GM12874 (cell line): ENCODE results near the gene UBE2L3.
A peak's percentile ranks its signal among the peaks of the same experiment; 100 is the strongest.

Experiments
- CTCF ChIP-seq: IDR thresholded peaks from 2 replicates; pipeline ENCODE4 v1.5.1; 2011; ENCODE audit warnings: low read depth, mild to moderate bottlenecking, control low read depth, low read length, moderate library complexity; ENCODE audit not compliant: insufficient read depth

Gene UBE2L3

DNA sequence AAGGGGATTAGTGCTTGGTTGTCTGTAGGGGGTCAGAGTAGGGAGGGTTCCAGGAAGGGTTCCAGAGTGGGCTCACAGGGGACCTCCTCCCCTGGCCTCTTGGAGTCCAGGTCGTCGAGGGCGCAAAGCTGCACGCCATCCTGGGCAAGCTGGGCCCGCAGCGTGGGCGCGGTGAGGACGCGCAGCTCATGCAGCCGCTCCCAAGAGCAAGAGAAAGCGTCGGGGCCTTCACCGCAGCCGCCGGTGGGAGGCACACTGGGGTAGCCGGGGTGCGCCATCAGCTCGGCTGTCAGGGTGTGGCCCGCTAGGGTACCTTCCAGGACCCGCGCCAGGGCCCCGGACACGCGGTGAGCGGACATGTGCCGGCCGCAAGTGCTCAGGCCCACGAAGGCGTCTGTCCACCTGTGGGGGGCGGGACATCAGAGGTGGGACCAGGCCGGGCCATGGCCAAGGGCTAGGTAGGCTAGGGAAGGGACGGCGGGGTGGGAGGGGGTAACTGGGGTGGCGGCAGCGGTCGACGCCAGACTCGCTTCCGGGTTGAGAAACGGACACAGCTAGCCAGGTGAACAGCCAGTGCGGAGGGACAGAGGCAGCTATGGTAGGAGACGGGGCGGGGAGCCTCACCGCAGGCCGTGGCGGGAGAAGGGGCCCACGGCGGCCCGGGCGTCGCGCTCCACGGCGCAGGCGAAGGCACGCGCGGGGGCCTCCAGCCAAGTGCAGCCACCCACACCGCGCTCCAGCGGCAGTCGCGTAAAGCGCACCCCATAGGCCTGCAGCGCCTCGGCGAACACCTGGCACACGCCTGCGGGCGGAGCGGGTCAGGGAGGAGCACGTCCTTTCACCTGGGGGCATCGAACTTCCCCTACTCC is 61.1 kb downstream of the UBE2L3 start:
- no peak for TF ChIP-seq CTCF

DNA sequence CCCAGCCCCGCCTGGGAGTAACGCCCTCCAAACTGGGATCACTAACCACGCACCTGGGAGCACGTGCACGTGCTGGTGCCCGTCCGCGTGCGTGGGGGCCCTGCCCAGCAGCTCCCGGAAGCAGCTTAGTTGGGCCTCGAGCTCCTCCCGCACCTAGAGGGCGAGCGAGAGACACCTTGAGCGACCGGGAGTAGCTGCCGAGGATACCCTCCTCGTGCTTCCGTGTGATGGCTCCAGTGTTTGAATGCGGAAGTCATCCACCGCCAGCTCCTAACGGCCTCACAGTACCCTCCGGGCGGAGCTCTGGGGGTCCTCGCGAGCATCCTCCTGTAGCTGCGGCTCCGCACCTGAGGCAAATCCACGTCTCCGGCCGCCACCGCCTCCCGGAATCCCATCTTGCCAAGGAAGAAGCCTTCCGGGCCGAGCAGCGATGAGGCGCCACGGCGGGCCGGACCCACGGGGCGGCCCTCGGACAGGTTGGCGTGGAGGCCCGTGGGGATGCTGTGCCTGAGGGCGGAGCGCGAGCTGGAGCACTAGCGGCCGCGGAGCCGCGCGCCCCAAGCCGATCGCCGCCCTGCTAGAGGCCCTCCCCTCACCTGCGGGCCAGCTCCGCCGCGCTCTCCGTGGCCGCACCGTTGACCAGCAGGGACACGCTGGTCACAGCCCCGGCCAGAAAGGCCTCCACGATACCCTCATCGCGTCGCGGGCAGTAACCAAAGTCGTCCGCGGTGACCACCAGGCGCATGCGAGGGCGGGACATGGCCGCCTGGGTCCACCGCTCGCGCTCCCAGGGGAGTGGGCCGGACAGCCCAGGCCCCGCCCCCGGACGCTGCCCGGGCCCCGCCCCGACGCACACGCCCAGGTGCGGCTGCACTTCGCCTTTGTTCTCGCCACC is 62.0 kb downstream of the UBE2L3 start, which contains the start of gene YDJC:
TSS of gene YDJC (minus strand) at position 768 of the 895 bp plus-strand sequence. CDS start at position 760, 8 bp downstream.
- TF ChIP-seq CTCF: peak; percentile 83

DNA sequence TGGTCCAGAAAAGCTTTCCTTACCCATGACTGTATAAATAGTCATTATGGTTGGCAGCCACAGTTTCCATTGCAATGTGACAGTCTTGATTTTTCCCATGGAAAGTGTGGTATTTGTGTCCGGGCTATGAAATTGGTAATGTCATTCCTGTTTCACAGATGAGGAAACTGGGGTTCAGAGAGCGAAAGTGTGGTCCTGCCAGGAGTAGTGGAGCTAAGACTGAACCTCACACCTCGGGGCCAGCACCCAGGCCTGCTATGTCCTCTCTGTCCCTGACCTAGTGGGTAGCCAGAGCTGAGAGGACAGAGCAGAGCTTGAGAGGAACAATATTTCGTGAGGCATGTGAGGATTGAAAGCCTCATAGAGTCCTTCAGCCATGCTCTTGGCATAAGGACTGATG is 63.5 kb downstream of the UBE2L3 start:
- TF ChIP-seq CTCF: no peak

GRCh38 chr22:21632237-21632895 is 64.9 kb downstream of the UBE2L3 start, which contains the start of gene CCDC116:
TSS of gene CCDC116 (plus strand) at chr22:21632760. CDS start at chr22:21633182, 422 bp downstream.
- no peak for TF ChIP-seq CTCF

- TF ChIP-seq CTCF: no peak
Observed at GRCh38 chr22:21632931-21633330, 65.4 kb downstream of the UBE2L3 start.

DNA sequence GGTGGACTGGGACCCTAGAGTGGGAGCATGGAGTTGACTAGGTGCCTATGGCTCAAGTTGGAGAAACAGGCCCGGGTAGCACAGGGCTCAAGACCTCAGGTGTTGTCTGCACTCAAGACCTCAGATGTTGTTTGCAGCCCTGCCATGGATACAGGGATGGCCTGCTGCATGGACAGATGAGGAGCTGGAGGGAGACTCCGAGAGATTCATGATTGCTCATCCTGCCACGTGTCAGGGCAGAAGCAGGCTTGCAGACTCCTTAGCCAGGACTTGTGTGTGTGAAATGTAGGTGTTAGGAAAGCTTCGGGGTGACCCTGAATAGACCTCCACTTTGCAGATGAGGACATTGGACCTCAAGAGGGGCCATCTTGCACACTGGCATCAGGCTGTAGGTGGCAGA is 66.0 kb downstream of the UBE2L3 start:
- TF ChIP-seq CTCF: no peak
